Effector memory CD4-positive, alpha-beta T cell (primary cell): ENCODE results near the gene ULK1.

Source experiments
- DNase-seq, 3 donors: peaks; one replicate each; pipeline ENCODE4 v3.0.0-alpha.2; 2020
- H3K27ac ChIP-seq: 2 replicates; pipeline ENCODE4 v1.7.0; 2013; ENCODE audit warnings: mild to moderate bottlenecking, low read length, moderate library complexity; ENCODE audit not compliant: insufficient read depth, poor library complexity, severe bottlenecking
- H3K27me3 ChIP-seq: replicated peaks from 2 replicates; pipeline ENCODE4 v1.7.0; 2013; ENCODE audit warnings: mild to moderate bottlenecking, low read length; ENCODE audit not compliant: insufficient read depth, control insufficient read depth, poor library complexity, severe bottlenecking
- H3K36me3 ChIP-seq: 2 replicates; pipeline ENCODE4 v1.7.0; 2013; ENCODE audit warnings: mild to moderate bottlenecking, low read length, moderate library complexity; ENCODE audit not compliant: control insufficient read depth, insufficient read depth
- H3K4me1 ChIP-seq: 2 replicates; pipeline ENCODE4 v1.7.0; 2013; ENCODE audit warnings: low read length, mild to moderate bottlenecking; ENCODE audit not compliant: control insufficient read depth, insufficient read depth, poor library complexity, severe bottlenecking
- H3K4me3 ChIP-seq: 2 replicates; pipeline ENCODE4 v1.7.0; 2013; ENCODE audit warnings: low read length, low read depth, mild to moderate bottlenecking; ENCODE audit not compliant: insufficient read depth, poor library complexity, severe bottlenecking
- H3K9me3 ChIP-seq: 2 replicates; pipeline ENCODE4 v1.7.0; 2013; ENCODE audit warnings: mild to moderate bottlenecking, low read length, moderate library complexity; ENCODE audit not compliant: control insufficient read depth

ULK1 gene

DNA sequence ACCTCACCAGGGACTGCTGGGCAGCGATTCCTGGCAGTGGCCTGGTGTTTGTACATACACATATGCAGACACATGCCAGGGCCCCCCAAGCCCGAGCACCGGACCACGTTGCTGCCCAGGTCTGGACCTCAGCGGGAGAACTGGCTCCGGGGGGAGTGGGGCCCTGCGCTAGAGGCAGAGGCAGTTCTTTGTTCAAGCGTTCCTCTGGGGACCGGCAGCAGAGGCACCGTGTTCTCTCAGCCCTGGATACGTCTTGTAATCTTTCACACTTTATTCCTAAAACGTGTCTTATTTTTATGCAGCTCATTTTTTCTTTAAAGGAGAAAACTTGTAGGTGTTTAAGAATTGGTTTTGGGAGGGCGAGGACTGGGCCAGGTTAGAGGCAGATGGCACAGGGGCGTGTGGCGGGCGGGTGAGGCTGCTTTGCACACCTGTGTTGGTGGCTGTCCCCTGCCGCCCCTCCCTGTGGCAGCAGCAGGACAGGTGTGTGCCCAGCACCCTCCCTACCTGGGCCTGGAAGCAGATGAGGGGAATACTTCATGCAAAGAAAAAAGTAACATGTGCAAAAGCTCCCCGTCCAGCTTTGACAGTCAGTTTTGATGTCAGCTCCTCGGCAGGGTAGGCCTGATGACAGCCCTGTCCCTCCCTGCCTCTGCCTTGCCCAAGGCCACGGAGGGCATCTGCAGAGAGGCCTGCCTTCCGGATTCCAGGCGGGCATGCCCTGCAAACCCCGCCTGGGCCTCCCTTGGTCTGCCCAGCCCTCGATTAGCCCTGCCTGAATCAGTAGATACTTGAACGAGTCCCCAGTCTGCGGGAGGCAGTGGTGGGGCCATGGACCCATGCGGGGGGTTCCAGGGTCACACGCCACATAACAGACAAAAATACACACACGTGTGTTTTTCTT lies 27.7 kb downstream of the ULK1 start:
- DNase-seq, result no peak
- H3K27me3 ChIP-seq, result no peaks in the 10 kb centered on the region
- H3K27ac ChIP-seq, result no peak overlapping the region
- no peaks in the 10 kb centered on the region for H3K9me3 ChIP-seq
- no peak overlapping the region for H3K4me3 ChIP-seq
- no peaks in the 10 kb centered on the region for H3K4me1 ChIP-seq
- no peaks in the 10 kb centered on the region for H3K36me3 ChIP-seq

DNA sequence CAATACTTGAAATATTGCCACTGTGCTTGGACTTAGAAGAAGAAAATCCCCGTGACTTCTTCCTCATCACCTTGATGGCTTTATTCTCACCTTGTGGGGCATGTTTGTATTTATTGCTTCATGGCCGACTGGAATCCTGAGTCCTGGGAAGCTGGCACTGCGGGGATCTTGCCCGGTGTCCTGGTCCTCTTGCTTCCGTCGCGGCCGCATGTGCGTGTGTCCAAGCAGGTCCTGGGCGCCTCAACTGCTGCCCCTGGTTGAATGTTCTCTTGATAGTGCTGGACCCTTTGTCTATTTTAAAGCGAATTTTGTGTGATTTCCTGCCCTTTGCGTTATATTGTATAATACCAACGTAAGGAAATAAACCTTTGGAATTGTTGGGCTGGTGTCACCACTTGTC lies 28.4 kb downstream of the ULK1 start:
- Histone ChIP-seq H3K27ac (no peak overlapping the region), H3K36me3 (no peaks in the 10 kb centered on the region), H3K9me3 (no peaks in the 10 kb centered on the region), H3K4me1 (no peaks in the 10 kb centered on the region), H3K4me3 (no peak overlapping the region), H3K27me3 (no peaks in the 10 kb centered on the region)
- DNase-seq, result no peak

DNA sequence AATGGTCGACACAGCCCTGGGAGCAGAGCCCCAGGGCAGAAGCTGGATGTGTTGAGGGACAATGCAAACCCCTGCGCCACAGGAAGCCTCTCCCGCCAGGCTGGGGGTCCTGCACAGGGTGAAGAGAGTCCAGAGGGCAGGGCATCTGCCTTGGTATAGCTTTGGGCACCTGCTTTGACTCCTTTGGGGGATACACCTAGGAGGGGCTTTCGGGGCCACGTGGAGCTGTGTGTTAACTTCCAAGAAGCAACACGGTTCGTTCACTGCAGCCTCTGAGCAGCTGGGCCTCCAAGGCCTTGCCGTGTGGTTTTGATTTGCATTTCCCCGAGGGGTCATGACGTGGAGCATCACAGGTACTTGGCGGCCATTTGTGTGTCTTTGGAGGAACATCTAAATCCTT lies 28.8 kb downstream of the ULK1 start:
- Histone ChIP-seq H3K36me3 (no peaks in the 10 kb centered on the region), H3K27ac (no peak overlapping the region), H3K4me1 (no peaks in the 10 kb centered on the region), H3K4me3 (no peak overlapping the region), H3K9me3 (no peaks in the 10 kb centered on the region), H3K27me3 (no peaks in the 10 kb centered on the region)
- DNase-seq, result no peak

DNA sequence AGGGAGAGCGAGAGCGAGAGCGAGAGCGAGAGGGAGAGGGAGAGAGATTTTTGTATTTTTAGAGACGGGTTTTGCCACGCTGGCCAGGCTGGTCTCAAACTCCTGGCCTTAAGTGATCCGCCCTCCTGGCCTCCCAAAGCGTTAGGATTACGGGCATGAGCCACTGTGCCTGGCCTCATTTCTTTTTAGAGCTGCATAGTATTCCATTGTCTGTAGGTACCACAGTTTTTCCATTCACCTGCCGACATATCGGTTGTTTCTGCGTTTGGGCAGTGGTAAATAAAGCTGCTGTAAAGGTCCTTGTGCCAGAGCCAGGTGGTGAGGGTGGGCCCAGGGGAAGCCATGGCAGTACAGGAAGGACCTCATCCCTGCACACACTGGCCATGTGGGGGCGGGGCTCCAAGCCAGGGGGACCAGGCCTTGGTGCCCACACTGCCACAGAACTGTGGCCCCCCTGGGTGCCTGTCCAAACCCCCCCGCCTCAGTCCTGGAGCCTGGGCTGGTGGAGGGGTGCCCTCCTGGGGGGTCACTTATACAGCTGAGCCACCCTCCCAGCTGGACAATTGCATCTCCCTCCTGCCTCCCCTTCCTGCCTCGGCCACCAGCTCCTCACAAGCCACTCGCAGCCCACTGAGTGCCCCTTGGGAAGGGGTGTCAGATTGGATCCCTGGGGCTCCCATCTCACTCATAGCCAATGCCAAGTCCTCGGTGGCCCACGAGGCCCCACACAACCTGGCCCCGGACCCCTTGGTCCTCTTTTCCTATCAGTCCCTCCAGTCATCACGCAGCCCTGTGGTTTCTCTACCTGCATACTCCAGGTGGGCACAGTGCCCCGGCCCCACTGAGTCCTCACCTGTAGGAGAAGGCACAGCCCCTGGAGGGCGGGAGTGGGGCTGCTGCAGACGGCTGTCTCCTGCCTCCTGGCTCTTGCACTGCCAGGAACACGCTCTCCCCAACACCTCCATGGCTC lies 33.0 kb downstream of the ULK1 start:
- Histone ChIP-seq H3K27ac (no peak overlapping the region), H3K27me3 (no peaks in the 10 kb centered on the region), H3K4me3 (no peak overlapping the region), H3K4me1 (no peaks in the 10 kb centered on the region), H3K36me3 (peaks cover 9% of the 10 kb centered on the region), H3K9me3 (no peaks in the 10 kb centered on the region)
- DNase-seq, result no peak

DNA sequence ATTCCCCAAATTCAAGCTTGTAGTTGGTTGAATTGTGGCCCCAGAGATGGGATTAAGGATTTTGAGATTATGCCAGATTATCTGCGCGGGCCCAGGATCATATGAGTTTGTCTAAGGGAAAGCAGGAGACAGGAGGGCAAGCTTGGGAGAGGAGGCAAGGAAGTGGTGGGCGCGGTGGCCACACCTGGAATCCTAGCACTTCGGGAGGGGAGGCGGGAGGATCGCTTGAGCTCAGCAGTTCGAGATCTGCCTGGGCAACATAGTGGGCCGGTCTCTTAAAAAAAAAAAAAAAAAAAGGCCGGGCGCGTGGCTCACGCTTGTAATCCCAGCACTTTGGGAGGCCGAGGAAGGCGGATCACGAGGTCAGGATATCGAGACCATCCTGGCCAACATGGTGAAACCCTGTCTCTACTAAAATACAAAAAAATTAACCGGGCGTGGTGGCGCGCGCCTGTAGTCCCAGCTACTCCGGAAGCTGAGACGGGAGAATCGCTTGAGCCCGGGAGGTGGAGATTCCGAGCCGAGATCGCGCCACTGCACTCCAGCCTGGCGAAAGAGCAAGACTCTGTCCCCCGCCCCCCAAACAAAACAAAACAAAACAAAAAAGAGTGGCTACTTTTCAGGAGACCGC lies 33.8 kb downstream of the ULK1 start:
- H3K9me3 ChIP-seq, result no peaks in the 10 kb centered on the region
- peak overlapping the region; percentile 74 for H3K4me3 ChIP-seq
- peak in 1 of 3 donors; percentile 9 for DNase-seq
- no peaks in the 10 kb centered on the region for H3K4me1 ChIP-seq
- H3K27ac ChIP-seq, result peak overlapping the region; percentile 60
- H3K36me3 ChIP-seq, result peaks cover 17% of the 10 kb centered on the region
- H3K27me3 ChIP-seq, result no peaks in the 10 kb centered on the region

DNA sequence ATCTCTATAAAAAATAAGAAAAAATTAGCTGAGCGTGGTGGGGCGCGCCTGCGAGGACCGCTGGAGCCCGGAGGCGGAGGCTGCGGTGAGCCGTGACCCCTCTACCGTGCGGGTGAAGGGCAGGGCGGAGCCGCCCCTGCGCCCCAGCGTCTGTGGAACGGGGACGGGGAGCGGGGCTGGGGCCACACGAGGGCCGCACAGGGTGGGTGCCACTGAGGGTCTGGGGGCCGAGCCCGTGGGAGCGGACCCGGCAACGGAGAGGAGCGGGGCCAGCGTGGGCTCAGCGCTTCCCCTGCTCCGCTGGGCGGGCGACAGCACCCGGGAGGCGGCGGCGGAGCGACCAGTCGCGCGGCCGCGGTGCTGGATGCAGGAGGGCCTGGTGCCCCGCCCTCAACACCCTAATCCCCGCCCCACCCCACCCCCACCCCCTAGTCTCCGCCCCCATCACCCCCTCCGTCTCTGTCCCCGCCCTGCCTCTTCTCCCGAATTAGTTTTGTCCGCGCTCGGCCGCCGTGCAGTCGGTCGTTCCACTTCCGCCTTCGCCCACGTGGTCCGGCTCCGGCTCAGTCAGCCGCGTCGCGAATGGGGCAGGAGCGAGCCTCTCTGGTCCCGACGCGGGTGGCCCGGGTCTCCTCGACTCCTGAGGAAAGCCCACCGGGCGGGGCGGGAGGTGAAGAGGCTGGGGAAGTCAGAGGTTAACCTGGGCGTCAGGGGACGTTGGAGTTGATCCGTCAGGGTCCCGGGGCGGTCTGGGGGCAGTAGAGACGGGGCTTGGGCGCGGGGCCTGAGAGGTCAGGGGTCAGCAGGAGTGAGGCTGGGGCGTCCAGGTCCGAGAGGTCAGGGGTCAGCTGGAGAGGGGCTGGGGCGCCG lies 34.5 kb downstream of the ULK1 start, which contains the start of gene PUS1:
TSS of gene PUS1 (plus strand) at position 566 of the 870 bp plus-strand sequence. CDS start 447 bp downstream, outside the sequence.
- H3K4me3 ChIP-seq, result peak within 1 kb of the TSS; percentile 90
- no peaks in the 10 kb centered on the region for H3K4me1 ChIP-seq
- H3K36me3 ChIP-seq, result peaks cover 24% of the 10 kb centered on the region
- peak; percentile 89 to 91 (median 90) for DNase-seq
- no peaks in the 10 kb centered on the region for H3K9me3 ChIP-seq
- H3K27me3 ChIP-seq, result no peaks in the 10 kb centered on the region
- H3K27ac ChIP-seq, result peak within 1 kb of the TSS; percentile 74

DNA sequence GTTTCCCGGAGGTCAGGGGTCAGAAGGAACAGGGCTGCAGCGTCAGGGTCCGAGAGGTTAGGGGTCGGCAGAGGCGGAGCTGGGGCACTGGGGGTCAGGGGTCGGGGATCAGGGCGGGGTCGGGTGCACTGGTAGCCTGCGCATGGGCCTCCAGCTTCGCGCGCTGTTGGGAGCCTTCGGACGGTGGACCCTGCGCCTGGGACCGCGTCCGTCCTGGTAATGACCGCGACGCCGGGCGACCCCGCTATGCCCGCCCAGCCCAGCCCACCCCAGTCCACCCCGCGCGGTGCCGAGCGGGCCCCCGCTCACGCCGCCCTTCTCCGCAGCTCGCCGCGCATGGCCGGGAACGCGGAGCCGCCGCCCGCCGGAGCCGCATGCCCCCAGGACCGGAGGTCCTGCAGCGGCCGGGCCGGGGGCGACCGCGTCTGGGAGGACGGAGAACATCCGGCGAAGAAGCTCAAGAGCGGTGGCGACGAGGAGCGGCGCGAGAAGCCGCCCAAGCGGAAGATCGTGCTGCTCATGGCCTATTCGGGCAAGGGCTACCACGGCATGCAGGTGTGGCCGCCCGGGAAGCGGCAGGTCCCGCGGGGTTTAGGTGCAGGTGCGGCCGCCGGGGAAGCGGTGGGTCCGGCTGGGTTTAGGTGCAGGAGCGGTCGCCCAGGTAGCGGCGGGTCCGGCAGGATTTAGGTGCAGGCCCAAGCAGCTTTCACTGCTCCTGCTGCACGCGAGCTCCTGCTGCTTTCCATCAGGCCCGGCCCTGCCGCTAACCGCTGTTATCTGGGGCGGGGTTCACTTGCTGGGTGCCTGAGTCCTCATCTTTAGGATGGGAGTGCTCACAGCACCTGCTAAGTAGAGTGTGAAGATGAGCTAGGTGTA lies 35.4 kb downstream of the ULK1 start:
- peak in 2 of 3 donors; percentile 13 to 15 for DNase-seq
- peaks cover 31% of the 10 kb centered on the region for H3K36me3 ChIP-seq
- H3K27ac ChIP-seq, result peak overlapping the region; percentile 74
- no peaks in the 10 kb centered on the region for H3K4me1 ChIP-seq
- no peaks in the 10 kb centered on the region for H3K9me3 ChIP-seq
- peak overlapping the region; percentile 90 for H3K4me3 ChIP-seq
- no peaks in the 10 kb centered on the region for H3K27me3 ChIP-seq

DNA sequence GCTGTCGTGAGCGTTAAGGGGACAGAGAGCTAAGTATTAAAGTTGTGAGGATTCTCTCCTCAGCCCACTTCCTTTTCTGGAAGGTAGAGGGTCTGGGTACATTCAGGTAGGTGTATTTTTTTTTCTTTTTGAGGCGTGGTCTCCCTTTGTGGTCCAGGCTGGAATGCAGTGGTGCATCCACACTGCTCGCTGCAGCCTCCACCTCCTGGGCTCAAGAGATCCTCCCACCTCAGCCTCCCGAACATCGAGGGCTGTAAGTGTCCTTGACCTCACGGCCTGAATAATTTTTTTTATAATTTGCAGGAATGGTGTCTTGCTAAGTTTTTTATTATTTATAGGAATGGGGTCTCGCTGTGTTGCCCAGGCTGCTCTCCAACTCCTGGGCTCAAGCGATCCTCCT lies 36.1 kb downstream of the ULK1 start:
- Histone ChIP-seq H3K27ac (peak overlapping the region; percentile 74), H3K4me3 (peak overlapping the region; percentile 90), H3K27me3 (no peaks in the 10 kb centered on the region), H3K4me1 (no peaks in the 10 kb centered on the region), H3K9me3 (no peaks in the 10 kb centered on the region), H3K36me3 (peaks cover 38% of the 10 kb centered on the region)
- DNase-seq, result no peak
